HCT116 (cell line): Measurements from ENCODE around the gene GIT1.

Source experiments
- CEBPB ChIP-seq: IDR thresholded peaks from 2 replicates; pipeline ENCODE4 v1.6.1; 2012; ENCODE audit warnings: low read depth
- EZH2 ChIP-seq: fragments of 200-600 bp; sonication (generic); IDR thresholded peaks from 2 replicates; pipeline ENCODE4 v1.6.1; 2017; ENCODE audit warnings: antibody characterized with exemption, mixed run types
- EZH2phosphoT487 ChIP-seq: fragments of 200-600 bp; IDR thresholded peaks from 2 replicates; pipeline ENCODE4 v1.6.1; 2018; ENCODE audit warnings: antibody characterized with exemption, borderline replicate concordance
- JUND ChIP-seq: IDR thresholded peaks from 2 replicates; pipeline ENCODE4 v1.6.1; 2012
- POLR2A ChIP-seq: IDR thresholded peaks from 2 replicates; pipeline ENCODE4 v1.7.0; 2011; ENCODE audit warnings: borderline replicate concordance; ENCODE audit not compliant: insufficient read depth, insufficient read length; ENCODE audit errors: extremely low read depth
- POLR2AphosphoS5 ChIP-seq: IDR thresholded peaks from 2 replicates; pipeline ENCODE4 v1.6.1; 2011; ENCODE audit warnings: mild to moderate bottlenecking, low read depth, low read length, moderate library complexity
- SIN3A ChIP-seq: IDR thresholded peaks from 2 replicates; pipeline ENCODE4 v1.6.1; 2012; ENCODE audit warnings: low read depth
- SP1 ChIP-seq: IDR thresholded peaks from 2 replicates; pipeline ENCODE4 v1.6.1; 2012; ENCODE audit warnings: low read depth
- SRF ChIP-seq: IDR thresholded peaks from 2 replicates; pipeline ENCODE4 v1.6.1; 2012; ENCODE audit warnings: low read depth
- TF ChIP-seq, protein P1 (sequence below), 3 experiments: fragments of 200-600 bp in 1 of 3; sonication (generic) in 1 of 3; IDR thresholded peaks in 2 of 3; conservative IDR thresholded peaks in 1 of 3; 2 replicates each; pipeline ENCODE4 v1.5.1; 2012 to 2017; ENCODE audit warnings: low read depth in 2 of 3, low read length in 2 of 3, antibody characterized with exemption in 1 of 3, borderline replicate concordance in 1 of 3, control low read depth in 1 of 3, mild to moderate bottlenecking in 1 of 3, mixed read lengths in 1 of 3, mixed run types in 1 of 3, moderate library complexity in 1 of 3; ENCODE audit not compliant: insufficient read depth in 1 of 3
- TF ChIP-seq, protein P2 (sequence below): IDR thresholded peaks from 2 replicates; pipeline ENCODE4 v1.6.1; 2012
- TF ChIP-seq, protein P3 (sequence below): IDR thresholded peaks from 2 replicates; pipeline ENCODE4 v1.6.1; 2012; ENCODE audit warnings: low read depth
- TF ChIP-seq, protein P4 (sequence below): IDR thresholded peaks from 2 replicates; pipeline ENCODE4 v1.6.1; 2011; ENCODE audit warnings: mild to moderate bottlenecking, low read length, moderate library complexity; ENCODE audit not compliant: insufficient replicate concordance; ENCODE audit errors: extremely low read depth

DNA sequence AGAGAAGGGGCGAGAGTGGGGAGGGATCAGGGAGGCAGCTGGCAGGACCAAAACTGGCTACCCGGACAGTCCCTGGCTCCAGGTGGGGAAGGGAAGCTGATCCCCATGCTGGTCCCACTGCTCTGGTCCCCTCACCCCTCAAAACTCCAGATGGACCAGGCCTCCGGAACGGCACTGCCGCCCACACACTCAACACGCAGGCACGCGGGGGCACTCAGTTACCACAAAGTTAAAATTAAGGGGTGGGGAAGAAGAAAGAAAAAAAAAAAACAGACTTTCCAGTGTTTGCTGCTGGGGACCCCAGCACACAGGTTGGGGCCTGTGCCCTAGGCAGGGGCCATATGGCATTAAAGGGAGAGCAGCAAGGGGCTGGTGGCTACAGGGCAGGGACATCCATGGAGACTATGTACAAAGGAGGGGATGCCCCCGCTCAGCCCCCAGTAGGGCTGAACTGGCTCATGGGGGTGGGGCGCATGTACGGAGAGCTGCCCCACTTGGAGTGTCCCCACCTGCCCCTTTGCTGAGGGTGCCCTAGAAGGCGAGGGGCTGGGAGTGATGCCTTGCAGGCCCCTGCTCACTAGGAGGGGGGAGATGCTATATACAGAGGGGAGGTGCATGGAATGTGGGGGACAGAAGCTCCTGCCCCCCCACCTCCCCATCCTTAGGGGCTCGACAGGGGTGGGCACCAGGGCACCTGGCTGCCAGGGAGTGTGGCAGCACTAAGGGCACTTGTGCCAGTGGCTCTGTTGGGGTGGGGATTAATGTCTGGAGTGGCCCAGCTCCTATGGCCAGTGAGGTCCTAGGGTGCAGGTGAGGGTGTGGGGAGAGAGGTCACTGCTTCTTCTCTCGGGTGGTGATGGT, 15.3 kb downstream of the GIT1 start:
- TF ChIP-seq POLR2A, result no peak
- TF ChIP-seq SIN3A, result no peak
- TF ChIP-seq, protein P1, sequence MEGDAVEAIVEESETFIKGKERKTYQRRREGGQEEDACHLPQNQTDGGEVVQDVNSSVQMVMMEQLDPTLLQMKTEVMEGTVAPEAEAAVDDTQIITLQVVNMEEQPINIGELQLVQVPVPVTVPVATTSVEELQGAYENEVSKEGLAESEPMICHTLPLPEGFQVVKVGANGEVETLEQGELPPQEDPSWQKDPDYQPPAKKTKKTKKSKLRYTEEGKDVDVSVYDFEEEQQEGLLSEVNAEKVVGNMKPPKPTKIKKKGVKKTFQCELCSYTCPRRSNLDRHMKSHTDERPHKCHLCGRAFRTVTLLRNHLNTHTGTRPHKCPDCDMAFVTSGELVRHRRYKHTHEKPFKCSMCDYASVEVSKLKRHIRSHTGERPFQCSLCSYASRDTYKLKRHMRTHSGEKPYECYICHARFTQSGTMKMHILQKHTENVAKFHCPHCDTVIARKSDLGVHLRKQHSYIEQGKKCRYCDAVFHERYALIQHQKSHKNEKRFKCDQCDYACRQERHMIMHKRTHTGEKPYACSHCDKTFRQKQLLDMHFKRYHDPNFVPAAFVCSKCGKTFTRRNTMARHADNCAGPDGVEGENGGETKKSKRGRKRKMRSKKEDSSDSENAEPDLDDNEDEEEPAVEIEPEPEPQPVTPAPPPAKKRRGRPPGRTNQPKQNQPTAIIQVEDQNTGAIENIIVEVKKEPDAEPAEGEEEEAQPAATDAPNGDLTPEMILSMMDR (IDR thresholded peaks at IDR 0.05 in 2 of 3, conservative IDR thresholded peaks at IDR 0.05 in 1 of 3; ENCODE audit: borderline replicate concordance in 1 of 3, insufficient read depth in 1 of 3, low read depth in 2 of 3, low read length in 2 of 3), result no peak
- TF ChIP-seq JUND, result no peak
- TF ChIP-seq, protein P2, sequence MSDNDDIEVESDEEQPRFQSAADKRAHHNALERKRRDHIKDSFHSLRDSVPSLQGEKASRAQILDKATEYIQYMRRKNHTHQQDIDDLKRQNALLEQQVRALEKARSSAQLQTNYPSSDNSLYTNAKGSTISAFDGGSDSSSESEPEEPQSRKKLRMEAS, result no peak
- TF ChIP-seq, protein P3, sequence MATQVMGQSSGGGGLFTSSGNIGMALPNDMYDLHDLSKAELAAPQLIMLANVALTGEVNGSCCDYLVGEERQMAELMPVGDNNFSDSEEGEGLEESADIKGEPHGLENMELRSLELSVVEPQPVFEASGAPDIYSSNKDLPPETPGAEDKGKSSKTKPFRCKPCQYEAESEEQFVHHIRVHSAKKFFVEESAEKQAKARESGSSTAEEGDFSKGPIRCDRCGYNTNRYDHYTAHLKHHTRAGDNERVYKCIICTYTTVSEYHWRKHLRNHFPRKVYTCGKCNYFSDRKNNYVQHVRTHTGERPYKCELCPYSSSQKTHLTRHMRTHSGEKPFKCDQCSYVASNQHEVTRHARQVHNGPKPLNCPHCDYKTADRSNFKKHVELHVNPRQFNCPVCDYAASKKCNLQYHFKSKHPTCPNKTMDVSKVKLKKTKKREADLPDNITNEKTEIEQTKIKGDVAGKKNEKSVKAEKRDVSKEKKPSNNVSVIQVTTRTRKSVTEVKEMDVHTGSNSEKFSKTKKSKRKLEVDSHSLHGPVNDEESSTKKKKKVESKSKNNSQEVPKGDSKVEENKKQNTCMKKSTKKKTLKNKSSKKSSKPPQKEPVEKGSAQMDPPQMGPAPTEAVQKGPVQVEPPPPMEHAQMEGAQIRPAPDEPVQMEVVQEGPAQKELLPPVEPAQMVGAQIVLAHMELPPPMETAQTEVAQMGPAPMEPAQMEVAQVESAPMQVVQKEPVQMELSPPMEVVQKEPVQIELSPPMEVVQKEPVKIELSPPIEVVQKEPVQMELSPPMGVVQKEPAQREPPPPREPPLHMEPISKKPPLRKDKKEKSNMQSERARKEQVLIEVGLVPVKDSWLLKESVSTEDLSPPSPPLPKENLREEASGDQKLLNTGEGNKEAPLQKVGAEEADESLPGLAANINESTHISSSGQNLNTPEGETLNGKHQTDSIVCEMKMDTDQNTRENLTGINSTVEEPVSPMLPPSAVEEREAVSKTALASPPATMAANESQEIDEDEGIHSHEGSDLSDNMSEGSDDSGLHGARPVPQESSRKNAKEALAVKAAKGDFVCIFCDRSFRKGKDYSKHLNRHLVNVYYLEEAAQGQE, result no peak
- TF ChIP-seq EZH2, result no peak
- TF ChIP-seq POLR2AphosphoS5, result no peak
- TF ChIP-seq CEBPB, result no peak
- TF ChIP-seq SP1, result no peak
- TF ChIP-seq, protein P4, sequence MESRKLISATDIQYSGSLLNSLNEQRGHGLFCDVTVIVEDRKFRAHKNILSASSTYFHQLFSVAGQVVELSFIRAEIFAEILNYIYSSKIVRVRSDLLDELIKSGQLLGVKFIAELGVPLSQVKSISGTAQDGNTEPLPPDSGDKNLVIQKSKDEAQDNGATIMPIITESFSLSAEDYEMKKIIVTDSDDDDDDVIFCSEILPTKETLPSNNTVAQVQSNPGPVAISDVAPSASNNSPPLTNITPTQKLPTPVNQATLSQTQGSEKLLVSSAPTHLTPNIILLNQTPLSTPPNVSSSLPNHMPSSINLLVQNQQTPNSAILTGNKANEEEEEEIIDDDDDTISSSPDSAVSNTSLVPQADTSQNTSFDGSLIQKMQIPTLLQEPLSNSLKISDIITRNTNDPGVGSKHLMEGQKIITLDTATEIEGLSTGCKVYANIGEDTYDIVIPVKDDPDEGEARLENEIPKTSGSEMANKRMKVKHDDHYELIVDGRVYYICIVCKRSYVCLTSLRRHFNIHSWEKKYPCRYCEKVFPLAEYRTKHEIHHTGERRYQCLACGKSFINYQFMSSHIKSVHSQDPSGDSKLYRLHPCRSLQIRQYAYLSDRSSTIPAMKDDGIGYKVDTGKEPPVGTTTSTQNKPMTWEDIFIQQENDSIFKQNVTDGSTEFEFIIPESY, result no peak
- TF ChIP-seq SRF, result no peak
- TF ChIP-seq EZH2phosphoT487, result no peak
